T follicular helper cell (primary cell): Measurements from ENCODE around the gene CDH19.

Source experiments
- DNase-seq: peaks from one replicate; pipeline ENCODE4 v3.0.0-alpha.2; 2020; ENCODE audit warnings: low read depth
- total RNA-seq, 2 experiments: gene quantifications; one replicate each; lab custom pipeline; 2026; lab: John Stamatoyannopoulos, UW

The CDH19 gene
- 0 reads per million in 2 experiments for total RNA-seq

- DNase-seq, result no peak
Observed at GRCh38 chr18:66603941-66604627, at the start of gene CDH19. CDH19 (minus strand) TSS chr18:66604090; CDS start chr18:66572204, 31,886 bp downstream.

- DNase-seq, result no peak
Observed at GRCh38 chr18:66647671-66648070, 43.8 kb upstream of the CDH19 start.

GRCh38 chr18:66646609-66647008 lies 42.7 kb upstream of the CDH19 start:
- DNase-seq, result no peak

GRCh38 chr18:66645983-66646382 lies 42.1 kb upstream of the CDH19 start:
- no peak for DNase-seq

GRCh38 chr18:66641056-66641455 lies 37.2 kb upstream of the CDH19 start:
- DNase-seq, result no peak

- DNase-seq, result no peak
Observed at GRCh38 chr18:66640431-66640830, 36.5 kb upstream of the CDH19 start.

- DNase-seq, result no peak
Observed at GRCh38 chr18:66638856-66639629, 35.2 kb upstream of the CDH19 start.

GRCh38 chr18:66635342-66635741 lies 31.5 kb upstream of the CDH19 start:
- DNase-seq, result no peak

GRCh38 chr18:66632756-66633155 lies 28.9 kb upstream of the CDH19 start:
- DNase-seq, result no peak

GRCh38 chr18:66630831-66631230 lies 26.9 kb upstream of the CDH19 start:
- no peak for DNase-seq

GRCh38 chr18:66623821-66624220 lies 19.9 kb upstream of the CDH19 start:
- no peak for DNase-seq

- DNase-seq, result no peak
Observed at GRCh38 chr18:66621816-66622576, 18.1 kb upstream of the CDH19 start.

- DNase-seq, result no peak
Observed at GRCh38 chr18:66616523-66616983, 12.7 kb upstream of the CDH19 start.

- DNase-seq, result no peak
Observed at GRCh38 chr18:66615176-66615575, 11.3 kb upstream of the CDH19 start.

- no peak for DNase-seq
Observed at GRCh38 chr18:66607632-66608031, 3.7 kb upstream of the CDH19 start.

GRCh38 chr18:66601649-66602048 lies 2.2 kb downstream of the CDH19 start:
- no peak for DNase-seq

GRCh38 chr18:66599190-66599589 lies 4.7 kb downstream of the CDH19 start:
- no peak for DNase-seq

- DNase-seq, result no peak
Observed at GRCh38 chr18:66587430-66587829, 16.5 kb downstream of the CDH19 start.

GRCh38 chr18:66582211-66582610 lies 21.7 kb downstream of the CDH19 start:
- DNase-seq, result no peak

GRCh38 chr18:66575263-66575662 lies 28.6 kb downstream of the CDH19 start:
- no peak for DNase-seq

GRCh38 chr18:66571845-66572244 lies 32.0 kb downstream of the CDH19 start:
- DNase-seq, result no peak

- DNase-seq, result no peak
Observed at GRCh38 chr18:66566616-66567015, 37.3 kb downstream of the CDH19 start.

- no peak for DNase-seq
Observed at GRCh38 chr18:66564236-66564635, 39.7 kb downstream of the CDH19 start.
